A549 (cell line): ENCODE measurements around the gene MRPS6. TPM values are rescaled to one million over a fixed set of nuclear protein-coding genes. Genes with fewer than 3 reads are reported as not detected.

Experiments
- ATAC-seq, 2 experiments: fragments of 200-7000 bp in 1 of 2; fragments of >200 bp in 1 of 2; cut with Nextera tagmentation in 1 of 2; cut with Tn5 transposase in 1 of 2; 3 replicates each; pipeline versions ENCODE4 v1.8.0 to v1.9.1; 2018 to 2020; ENCODE audit warnings: mild to moderate bottlenecking in 1 of 2, moderate library complexity in 1 of 2
- CTCF ChIA-PET: fragments of 300-600 bp; sonication (Branson Sonifier 250); formaldehyde crosslinking; extraction: SDS; loops from one replicate; lab custom pipeline; 2021; ENCODE audit warnings: antibody characterized with exemption, inconsistent platforms; lab: Yijun Ruan, JAX
- POLR2A ChIA-PET: fragments of 350-600 bp; formaldehyde crosslinking; extraction: SDS; loops from one replicate; lab custom pipeline; 2021; ENCODE audit warnings: antibody characterized with exemption, inconsistent platforms; lab: Yijun Ruan, JAX
- DNase-seq, 2 experiments: peaks; one replicate each; pipeline versions ENCODE4 v3.0.0 to v3.0.0-alpha.2; 2011 to 2016; ENCODE audit warnings: low read depth in 1 of 2, low spot score in 1 of 2
- FAIRE-seq: peaks from 2 replicates; lab custom pipeline; 2011; peaks lifted over from hg19 to GRCh38; lab: Jason Lieb, UNC
- H3K27ac ChIP-seq, 2 experiments: fragments of >200 bp; sonication (Bioruptor Twin); formaldehyde crosslinking; 3 replicates each; pipeline ENCODE4 v1.5.1; 2016 to 2017
- H3K4me1 ChIP-seq: fragments of >200 bp; sonication (Bioruptor Twin); formaldehyde crosslinking; 3 replicates; pipeline ENCODE4 v1.6.1; 2016
- H3K4me2 ChIP-seq: fragments of >200 bp; sonication (Bioruptor Twin); formaldehyde crosslinking; 3 replicates; pipeline ENCODE4 v1.6.1; 2016
- H3K4me3 ChIP-seq: fragments of >200 bp; sonication (Bioruptor Twin); formaldehyde crosslinking; 3 replicates; pipeline ENCODE4 v1.5.1; 2016
- H3K9me3 ChIP-seq: fragments of >200 bp; sonication (Bioruptor Twin); formaldehyde crosslinking; 3 replicates; pipeline ENCODE4 v1.6.1; 2016
- BHLHE40 ChIP-seq: IDR thresholded peaks from 2 replicates; pipeline ENCODE4 v1.6.1; 2012; ENCODE audit warnings: low read depth, low read length, inconsistent platforms
- CHD2 ChIP-seq: fragments of 150-350 bp; IDR thresholded peaks from 2 replicates; pipeline ENCODE4 v1.6.1; 2014; ENCODE audit warnings: low read length; ENCODE audit not compliant: partially characterized antibody
- EHF ChIP-seq: fragments of 250-450 bp; sonication (Bioruptor Pico); IDR thresholded peaks from 2 replicates; pipeline ENCODE4 v1.5.0; 2020; ENCODE audit warnings: mild to moderate bottlenecking
- HDAC2 ChIP-seq: fragments of 200-600 bp; sonication (generic); IDR thresholded peaks from 2 replicates; pipeline ENCODE4 v1.6.1; 2016
- HES2 ChIP-seq: fragments of >200 bp; sonication (Bioruptor Twin); formaldehyde crosslinking; IDR thresholded peaks from 2 replicates; pipeline ENCODE4 v1.6.1; 2016
- HEYL ChIP-seq: fragments of 250-450 bp; sonication (Bioruptor Pico); IDR thresholded peaks from 2 replicates; pipeline ENCODE4 v1.8.0; 2021; ENCODE audit warnings: mild to moderate bottlenecking, moderate library complexity
- HMGXB4 ChIP-seq: fragments of 250-450 bp; sonication (Bioruptor Pico); IDR thresholded peaks from 2 replicates; pipeline ENCODE4 v1.5.0; 2021; ENCODE audit warnings: mild to moderate bottlenecking, moderate library complexity, borderline replicate concordance
- HOXA7 ChIP-seq: fragments of 250-450 bp; sonication (Bioruptor Pico); IDR thresholded peaks from 2 replicates; pipeline ENCODE4 v1.5.0; 2020; ENCODE audit warnings: mild to moderate bottlenecking, moderate library complexity
- HOXB5 ChIP-seq: fragments of 250-450 bp; sonication (Bioruptor Pico); IDR thresholded peaks from 2 replicates; pipeline ENCODE4 v1.5.0; 2020; ENCODE audit warnings: mild to moderate bottlenecking, moderate library complexity
- JUN ChIP-seq, 2 experiments: fragments of >200 bp; sonication (Bioruptor Twin); formaldehyde crosslinking; IDR thresholded peaks; 2 replicates in 1 of 2; 3 replicates in 1 of 2; pipeline ENCODE4 v1.6.1; 2016 to 2017
- KDM1A ChIP-seq: fragments of 200-600 bp; sonication (generic); IDR thresholded peaks from 2 replicates; pipeline ENCODE4 v1.6.1; 2016; ENCODE audit warnings: low read depth, mild to moderate bottlenecking
- MYC ChIP-seq: IDR thresholded peaks from 2 replicates; pipeline ENCODE4 v1.6.1; 2012; ENCODE audit warnings: mild to moderate bottlenecking, inconsistent platforms, low read length, improper control_type of control experiment, borderline replicate concordance
- NFE2L2 ChIP-seq: fragments of 150-350 bp; conservative IDR thresholded peaks from 2 replicates; pipeline ENCODE4 v1.6.1; 2014; ENCODE audit warnings: low read length
- NR3C1 ChIP-seq: fragments of >200 bp; sonication (Bioruptor Twin); formaldehyde crosslinking; IDR thresholded peaks from 3 replicates; pipeline ENCODE4 v1.6.1; 2017
- POLR2A ChIP-seq: IDR thresholded peaks from 2 replicates; pipeline ENCODE4 v1.6.1; 2012; ENCODE audit warnings: mild to moderate bottlenecking, low read length
- RAD21 ChIP-seq, 2 experiments: fragments of >200 bp in 1 of 2; sonication (Bioruptor Twin) in 1 of 2; formaldehyde crosslinking in 1 of 2; IDR thresholded peaks in 1 of 2; conservative IDR thresholded peaks in 1 of 2; 2 replicates in 1 of 2; 3 replicates in 1 of 2; pipeline ENCODE4 v1.6.1; 2012 to 2018; ENCODE audit warnings: inconsistent platforms in 1 of 2
- RARB ChIP-seq: fragments of 250-450 bp; sonication (Bioruptor Pico); IDR thresholded peaks from 2 replicates; pipeline ENCODE4 v1.8.0; 2021; ENCODE audit warnings: mild to moderate bottlenecking, moderate library complexity
- TFCP2L1 ChIP-seq: fragments of 250-450 bp; sonication (Bioruptor Pico); IDR thresholded peaks from 2 replicates; pipeline ENCODE4 v1.5.0; 2021; ENCODE audit warnings: mild to moderate bottlenecking
- TP53 ChIP-seq: fragments of 250-450 bp; sonication (Bioruptor Pico); IDR thresholded peaks from 2 replicates; pipeline ENCODE4 v1.5.0; 2021; ENCODE audit warnings: mild to moderate bottlenecking, moderate library complexity
- ZFP36 ChIP-seq: fragments of 450-650 bp; IDR thresholded peaks from 2 replicates; pipeline ENCODE4 v1.6.1; 2014; ENCODE audit warnings: borderline replicate concordance; ENCODE audit not compliant: partially characterized antibody
- ZNF302 ChIP-seq: fragments of 250-450 bp; sonication (Bioruptor Pico); IDR thresholded peaks from 2 replicates; pipeline ENCODE4 v1.9.0; 2021; ENCODE audit warnings: inconsistent platforms, mild to moderate bottlenecking, moderate library complexity
- ZSCAN20 ChIP-seq: fragments of 250-450 bp; sonication (Bioruptor Pico); IDR thresholded peaks from 2 replicates; pipeline ENCODE4 v1.8.0; 2022; ENCODE audit warnings: mild to moderate bottlenecking, moderate library complexity
- WGBS: methylation state at CpG from one replicate; pipeline ENCODE4 v1.1.6; 2017; ENCODE audit errors: missing lambda C conversion rate; 5-methylcytosine and 5-hydroxymethylcytosine counted together
- polyA plus RNA-seq, 4 experiments: library from polyadenylated mRNA; depleted of rRNA in 3 of 4; stranded (reverse); fragments of >200 nt; fragmentation: RNase III in 1 of 4; extraction: RNeasy Plus Mini Kit Qiagen cat#74134 plus additional on column Dnase treatment in 1 of 4; gene quantifications; 2 replicates in 3 of 4; 3 replicates in 1 of 4; pipeline ENCODE4 v1.2.3, GENCODE V29; 2011 to 2017
- TF ChIP-seq, protein P1 (sequence below): fragments of >200 bp; sonication (Bioruptor Twin); formaldehyde crosslinking; IDR thresholded peaks from 3 replicates; pipeline ENCODE4 v1.5.1; 2016

MRPS6 gene
- polyA plus RNA-seq, 2 of the 4 experiments (the other 2 are of a cell fraction): 26.9 to 57.4 TPM

- 86% methylated on average over 6 of the region's 6 CpGs for WGBS
- no peak for ATAC-seq
- Histone ChIP-seq H3K27ac (no peak overlapping the region), H3K4me3 (no peak overlapping the region), H3K4me2 (no peak overlapping the region), H3K4me1 (no peaks in the 10 kb centered on the region), H3K9me3 (no peaks in the 10 kb centered on the region)
- POLR2A ChIA-PET: no interaction called here
- TF ChIP-seq RAD21 (conservative IDR thresholded peaks at IDR 0.05 in 1 of 2, IDR thresholded peaks at IDR 0.05 in 1 of 2): no peak
- TF ChIP-seq BHLHE40: no peak
- TF ChIP-seq ZFP36: no peak
- no peak for TF ChIP-seq ZNF302 (CRISPR knock-in tag)
- no peak for TF ChIP-seq NFE2L2
- no peak for TF ChIP-seq ZSCAN20 (CRISPR knock-in tag)
- TF ChIP-seq, protein P1, sequence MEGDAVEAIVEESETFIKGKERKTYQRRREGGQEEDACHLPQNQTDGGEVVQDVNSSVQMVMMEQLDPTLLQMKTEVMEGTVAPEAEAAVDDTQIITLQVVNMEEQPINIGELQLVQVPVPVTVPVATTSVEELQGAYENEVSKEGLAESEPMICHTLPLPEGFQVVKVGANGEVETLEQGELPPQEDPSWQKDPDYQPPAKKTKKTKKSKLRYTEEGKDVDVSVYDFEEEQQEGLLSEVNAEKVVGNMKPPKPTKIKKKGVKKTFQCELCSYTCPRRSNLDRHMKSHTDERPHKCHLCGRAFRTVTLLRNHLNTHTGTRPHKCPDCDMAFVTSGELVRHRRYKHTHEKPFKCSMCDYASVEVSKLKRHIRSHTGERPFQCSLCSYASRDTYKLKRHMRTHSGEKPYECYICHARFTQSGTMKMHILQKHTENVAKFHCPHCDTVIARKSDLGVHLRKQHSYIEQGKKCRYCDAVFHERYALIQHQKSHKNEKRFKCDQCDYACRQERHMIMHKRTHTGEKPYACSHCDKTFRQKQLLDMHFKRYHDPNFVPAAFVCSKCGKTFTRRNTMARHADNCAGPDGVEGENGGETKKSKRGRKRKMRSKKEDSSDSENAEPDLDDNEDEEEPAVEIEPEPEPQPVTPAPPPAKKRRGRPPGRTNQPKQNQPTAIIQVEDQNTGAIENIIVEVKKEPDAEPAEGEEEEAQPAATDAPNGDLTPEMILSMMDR: no peak
- no peak for TF ChIP-seq MYC
- CTCF ChIA-PET: no interaction called here
- DNase-seq: no peak
- no peak for FAIRE-seq
Measured at GRCh38 chr21:34144224-34144623, 70.8 kb downstream of the MRPS6 start.

DNA sequence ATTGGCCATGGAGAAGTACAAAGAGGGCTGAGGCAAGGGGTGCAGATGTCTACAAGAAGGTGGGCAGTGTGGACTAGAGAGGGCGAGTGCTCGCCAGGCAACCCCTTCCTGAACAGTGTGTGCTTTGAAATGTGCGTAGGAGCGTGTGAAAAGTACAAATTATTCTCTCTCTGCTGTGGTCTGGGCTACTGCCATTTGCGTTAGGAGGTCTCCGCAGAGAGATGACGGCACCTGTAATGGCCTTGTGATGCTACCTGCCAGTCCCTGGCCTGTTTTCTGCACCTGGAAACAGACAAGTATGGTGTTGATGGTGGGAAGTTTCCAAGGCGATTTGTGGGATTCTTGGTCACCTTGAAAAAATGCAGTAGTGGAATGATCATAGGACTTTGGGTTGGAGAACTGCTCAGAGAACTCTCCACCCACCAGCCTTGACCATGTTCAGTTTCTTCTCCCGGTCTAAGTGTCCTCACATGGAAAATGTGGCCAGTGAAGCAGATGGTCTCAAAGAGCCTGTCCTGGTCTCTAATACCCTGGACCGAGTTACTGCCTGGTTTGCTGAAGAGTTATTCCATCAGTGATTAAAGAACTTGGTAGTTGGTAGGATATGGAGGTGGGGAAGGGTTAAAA, 74.5 kb downstream of the MRPS6 start:
- FAIRE-seq (no peak), ATAC-seq (no peak), DNase-seq (no peak)
- ChIA-PET CTCF (interaction anchor here (1.1 kb wide), 1 partner anchor 11 kb away, joined by 3 read pairs; no protein-coding TSS in a partner anchor), POLR2A (no interaction called here)
- Histone ChIP-seq H3K4me1 (no peaks in the 10 kb centered on the region), H3K4me2 (no peak overlapping the region), H3K9me3 (no peaks in the 10 kb centered on the region), H3K27ac (no peak overlapping the region), H3K4me3 (no peak overlapping the region)
- WGBS: 93% methylated on average over 10 of the region's 10 CpGs
- TF ChIP-seq HDAC2 (no peak), TP53 (CRISPR knock-in tag) (no peak), CHD2 (no peak), KDM1A (no peak), EHF (no peak), HOXA7 (no peak), NR3C1 (no peak), JUN (IDR thresholded peaks at IDR 0.05) (no peak), ZSCAN20 (CRISPR knock-in tag) (no peak), HMGXB4 (CRISPR knock-in tag) (no peak), TFCP2L1 (CRISPR knock-in tag) (no peak), HEYL (no peak), POLR2A (no peak), HOXB5 (no peak), RARB (CRISPR knock-in tag) (no peak), HES2 (no peak)
